ENCODE results near the gene CTU2.

CTU2 gene

GRCh38 chr16:88743693-88744576, 37.6 kb downstream of the CTU2 start (continued):
- TF ChIP-seq ZNF280D (tag by site-specific recombination; IDR thresholded peaks at IDR 0.05) (no peak), IKZF3 (tag by site-specific recombination; IDR thresholded peaks at IDR 0.05) (peak; percentile 94), SCRT1 (tag by site-specific recombination; IDR thresholded peaks at IDR 0.05; ENCODE audit: borderline replicate concordance) (no peak), HOXD13 (CRISPR knock-in tag; IDR thresholded peaks at IDR 0.05; ENCODE audit: borderline replicate concordance) (no peak), ZNF837 (tag by site-specific recombination; IDR thresholded peaks at IDR 0.05) (no peak), ZBTB21 (tag by site-specific recombination; IDR thresholded peaks at IDR 0.05) (no peak), ZNF274 (IDR thresholded peaks at IDR 0.05; ENCODE audit: low read length) (no peak), ZNF274 (tag by site-specific recombination; IDR thresholded peaks at IDR 0.05; ENCODE audit: borderline replicate concordance) (no peak), BCL11B (tag by site-specific recombination; IDR thresholded peaks at IDR 0.05; ENCODE audit: low read depth) (peak; percentile 82; the same call in 1 of the 2 replicates), ZNF18 (tag by site-specific recombination; IDR thresholded peaks at IDR 0.05) (no peak), ZBTB10 (tag by site-specific recombination; IDR thresholded peaks at IDR 0.05) (no peak), ZBTB20 (tag by site-specific recombination; IDR thresholded peaks at IDR 0.05) (peak; percentile 10; the same call in 1 of the 2 replicates), ZNF645 (tag by site-specific recombination; IDR thresholded peaks at IDR 0.05) (no peak), OVOL3 (tag by site-specific recombination; IDR thresholded peaks at IDR 0.05) (no peak), ZNF157 (tag by site-specific recombination; IDR thresholded peaks at IDR 0.05) (no peak), ZNF366 (tag by site-specific recombination; conservative IDR thresholded peaks at IDR 0.05) (0 out of 2 replicates have a peak, but pooled peaks have one; percentile 29), KLF9 (tag by site-specific recombination; IDR thresholded peaks at IDR 0.05; ENCODE audit: low read depth) (no peak), ZNF677 (tag by site-specific recombination; IDR thresholded peaks at IDR 0.05) (peak; percentile 90), YY1 (tag by site-specific recombination; IDR thresholded peaks at IDR 0.05) (no peak), ZNF223 (tag by site-specific recombination; IDR thresholded peaks at IDR 0.05) (no peak), ZNF391 (tag by site-specific recombination; IDR thresholded peaks at IDR 0.05; ENCODE audit: borderline replicate concordance, low read depth) (no peak)

All from HEK293 (cell line).